Nephron progenitor cell (in vitro differentiated cells): ENCODE results near the gene RNF220.

Experiments
- DNase-seq: peaks from one replicate; pipeline ENCODE4 v3.0.0; 2021
- H3K27ac Mint-ChIP-seq: 2 replicates; pipeline ENCODE4 v1.8.0; 2021; ENCODE audit warnings: mild to moderate bottlenecking, moderate library complexity, mixed read lengths
- H3K27me3 Mint-ChIP-seq: 2 replicates; pipeline ENCODE4 v1.8.0; 2021; ENCODE audit warnings: mild to moderate bottlenecking, low read depth, mixed read lengths; ENCODE audit not compliant: poor library complexity
- H3K36me3 Mint-ChIP-seq: 2 replicates; pipeline ENCODE4 v1.8.0; 2021; ENCODE audit warnings: low read depth, mixed read lengths
- H3K4me1 Mint-ChIP-seq: 2 replicates; pipeline ENCODE4 v1.8.0; 2021; ENCODE audit warnings: mixed read lengths
- H3K4me3 Mint-ChIP-seq: 2 replicates; pipeline ENCODE4 v1.8.0; 2021; ENCODE audit warnings: mild to moderate bottlenecking, moderate library complexity, mixed read lengths
- H3K9me3 Mint-ChIP-seq: 2 replicates; pipeline ENCODE4 v1.8.0; 2021; ENCODE audit warnings: mild to moderate bottlenecking, moderate library complexity, mixed read lengths
- CTCF ChIP-seq: fragments of 200-600 bp; sonication (generic); IDR thresholded peaks from 2 replicates; pipeline ENCODE4 v1.5.0; 2021; ENCODE audit warnings: antibody characterized with exemption

Gene RNF220

GRCh38 chr1:44624268-44624901, 219.3 kb downstream of the RNF220 start:
- TF ChIP-seq CTCF: no peak
- DNase-seq: no peak
- H3K4me3 Mint-ChIP-seq: no peak overlapping the region
- peaks cover 1% of the 10 kb centered on the region for H3K27me3 Mint-ChIP-seq
- H3K27ac Mint-ChIP-seq: no peak overlapping the region
- H3K9me3 Mint-ChIP-seq: no peaks in the 10 kb centered on the region
- peaks cover 59% of the 10 kb centered on the region for H3K4me1 Mint-ChIP-seq
- H3K36me3 Mint-ChIP-seq: peaks cover 13% of the 10 kb centered on the region

GRCh38 chr1:44625348-44625747, 220.3 kb downstream of the RNF220 start:
- Mint-ChIP-seq H3K36me3 (peaks cover 13% of the 10 kb centered on the region), H3K4me1 (peaks cover 50% of the 10 kb centered on the region), H3K9me3 (no peaks in the 10 kb centered on the region), H3K4me3 (no peak overlapping the region), H3K27ac (no peak overlapping the region), H3K27me3 (no peaks in the 10 kb centered on the region)
- no peak for DNase-seq
- no peak for TF ChIP-seq CTCF

GRCh38 chr1:44628962-44629756, 224.1 kb downstream of the RNF220 start:
- Mint-ChIP-seq H3K27ac (no peak overlapping the region), H3K9me3 (no peaks in the 10 kb centered on the region), H3K27me3 (peaks cover 3% of the 10 kb centered on the region), H3K36me3 (peaks cover 22% of the 10 kb centered on the region), H3K4me1 (peaks cover 45% of the 10 kb centered on the region), H3K4me3 (no peak overlapping the region)
- TF ChIP-seq CTCF: no peak
- DNase-seq: no peak

- H3K4me3 Mint-ChIP-seq: peak overlapping the region; percentile 88
- DNase-seq: no peak
- no peaks in the 10 kb centered on the region for H3K9me3 Mint-ChIP-seq
- no peak for TF ChIP-seq CTCF
- H3K27me3 Mint-ChIP-seq: peaks cover 3% of the 10 kb centered on the region
- H3K36me3 Mint-ChIP-seq: peaks cover 32% of the 10 kb centered on the region
- H3K27ac Mint-ChIP-seq: no peak overlapping the region
- H3K4me1 Mint-ChIP-seq: peaks cover 45% of the 10 kb centered on the region
These were observed 225.1 kb downstream of the RNF220 start for GRCh38 chr1:44630116-44630515.

DNA sequence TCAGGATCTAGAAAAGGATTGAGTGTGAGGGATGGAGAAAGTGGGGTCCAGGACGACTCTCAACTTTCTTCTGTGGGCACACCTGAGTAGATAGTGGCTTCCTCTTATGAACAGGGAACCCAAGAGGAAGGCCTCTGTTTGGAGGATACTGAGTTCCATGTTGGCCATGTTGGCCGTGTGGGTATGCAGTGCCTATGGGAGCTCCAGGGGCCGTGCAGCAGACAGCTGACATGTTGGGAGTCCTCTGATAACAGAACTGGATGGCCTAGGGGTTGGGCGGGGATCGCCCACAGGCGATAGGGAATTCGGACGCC, 226.2 kb downstream of the RNF220 start:
- no peaks in the 10 kb centered on the region for H3K9me3 Mint-ChIP-seq
- no peak for DNase-seq
- TF ChIP-seq CTCF: no peak
- H3K4me1 Mint-ChIP-seq: peaks cover 52% of the 10 kb centered on the region
- H3K4me3 Mint-ChIP-seq: peak overlapping the region; percentile 88
- H3K36me3 Mint-ChIP-seq: peaks cover 44% of the 10 kb centered on the region
- H3K27ac Mint-ChIP-seq: peak overlapping the region; percentile 99
- peaks cover 3% of the 10 kb centered on the region for H3K27me3 Mint-ChIP-seq
